ENCODE measurements around the gene TMED9.

- TF ChIP-seq CTCF (IDR thresholded peaks at IDR 0.05), result no peak
- TF ChIP-seq POLR2A (IDR thresholded peaks at IDR 0.05), result no peak
Measured at GRCh38 chr5:177578316-177578715, 13.7 kb upstream of the TMED9 start.

Measured in tibial nerve (tissue), 3 donors.